ENCODE data around the gene ZNF761.
"Not testable (repeated sequence)": the region's sequence is repeated elsewhere in the genome, so short reads cannot be mapped to it uniquely, and the experiment has no call there.

ZNF761 gene

GRCh38 chr19:53422551-53422950, 9.2 kb upstream of the ZNF761 start:
- DNase-seq (ENCODE audit: insufficient read length), result no peak
- no peak for FAIRE-seq
- TF ChIP-seq TAF1 (IDR thresholded peaks at IDR 0.05; ENCODE audit: borderline replicate concordance, low read depth, low read length) (no peak), POLR2AphosphoS5 (IDR thresholded peaks at IDR 0.05; ENCODE audit: low read depth, low read length) (no peak), POLR2A (IDR thresholded peaks at IDR 0.05; ENCODE audit: low read depth, low read length) (no peak)

- not testable (repeated sequence) for DNase-seq (ENCODE audit: insufficient read length); FAIRE-seq
These were observed 8.7 kb upstream of the ZNF761 start for GRCh38 chr19:53423074-53423473.

GRCh38 chr19:53423680-53424079, 8.1 kb upstream of the ZNF761 start:
- not testable (repeated sequence) for FAIRE-seq

GRCh38 chr19:53424968-53425597, 6.7 kb upstream of the ZNF761 start:
- FAIRE-seq (no peak), DNase-seq (ENCODE audit: insufficient read length) (no peak)
- TF ChIP-seq POLR2AphosphoS5 (IDR thresholded peaks at IDR 0.05; ENCODE audit: low read depth, low read length) (no peak), POLR2A (IDR thresholded peaks at IDR 0.05; ENCODE audit: low read depth, low read length) (no peak), TAF1 (IDR thresholded peaks at IDR 0.05; ENCODE audit: borderline replicate concordance, low read depth, low read length) (no peak)

More at GRCh38 chr19:53423680-53424079, 8.1 kb upstream of the ZNF761 start:
- not testable (repeated sequence) for DNase-seq (ENCODE audit: insufficient read length)

GRCh38 chr19:53432088-53432661, 391 bp downstream of the ZNF761 start:
- FAIRE-seq (no peak), DNase-seq (ENCODE audit: insufficient read length) (no peak)
- TF ChIP-seq POLR2A (IDR thresholded peaks at IDR 0.05; ENCODE audit: low read depth, low read length) (no peak), TAF1 (IDR thresholded peaks at IDR 0.05; ENCODE audit: borderline replicate concordance, low read depth, low read length) (no peak), POLR2AphosphoS5 (IDR thresholded peaks at IDR 0.05; ENCODE audit: low read depth, low read length) (no peak)

GRCh38 chr19:53443809-53444208, 12.0 kb downstream of the ZNF761 start:
- DNase-seq (ENCODE audit: insufficient read length); FAIRE-seq: not testable (repeated sequence)

- not testable (repeated sequence) for FAIRE-seq
These were observed 15.4 kb downstream of the ZNF761 start for GRCh38 chr19:53447196-53447595.

GRCh38 chr19:53455828-53456227, 24.0 kb downstream of the ZNF761 start:
- no peak for FAIRE-seq

More at GRCh38 chr19:53447196-53447595, 15.4 kb downstream of the ZNF761 start:
- not testable (repeated sequence) for DNase-seq (ENCODE audit: insufficient read length)

GRCh38 chr19:53460131-53460721, 28.4 kb downstream of the ZNF761 start:
- not testable (repeated sequence) for FAIRE-seq; DNase-seq (ENCODE audit: insufficient read length)

More at GRCh38 chr19:53455828-53456227, 24.0 kb downstream of the ZNF761 start:
- DNase-seq (ENCODE audit: insufficient read length), result no peak
- TF ChIP-seq POLR2A (IDR thresholded peaks at IDR 0.05; ENCODE audit: low read depth, low read length) (no peak), TAF1 (IDR thresholded peaks at IDR 0.05; ENCODE audit: borderline replicate concordance, low read depth, low read length) (no peak), POLR2AphosphoS5 (IDR thresholded peaks at IDR 0.05; ENCODE audit: low read depth, low read length) (no peak)

- TF ChIP-seq POLR2AphosphoS5 (IDR thresholded peaks at IDR 0.05; ENCODE audit: low read depth, low read length) (no peak), POLR2A (IDR thresholded peaks at IDR 0.05; ENCODE audit: low read depth, low read length) (no peak), TAF1 (IDR thresholded peaks at IDR 0.05; ENCODE audit: borderline replicate concordance, low read depth, low read length) (no peak)
- FAIRE-seq (no peak), DNase-seq (ENCODE audit: insufficient read length) (no peak)
These were observed 30.1 kb downstream of the ZNF761 start for GRCh38 chr19:53461866-53462265.

GRCh38 chr19:53462861-53463260, 31.1 kb downstream of the ZNF761 start:
- FAIRE-seq (no peak), DNase-seq (ENCODE audit: insufficient read length) (no peak)
- TF ChIP-seq TAF1 (IDR thresholded peaks at IDR 0.05; ENCODE audit: borderline replicate concordance, low read depth, low read length) (no peak), POLR2AphosphoS5 (IDR thresholded peaks at IDR 0.05; ENCODE audit: low read depth, low read length) (no peak), POLR2A (IDR thresholded peaks at IDR 0.05; ENCODE audit: low read depth, low read length) (no peak)

- no peak for TF ChIP-seq TAF1 (IDR thresholded peaks at IDR 0.05; ENCODE audit: borderline replicate concordance, low read depth, low read length)
- no peak for TF ChIP-seq POLR2A (IDR thresholded peaks at IDR 0.05; ENCODE audit: low read depth, low read length)
- no peak for TF ChIP-seq POLR2AphosphoS5 (IDR thresholded peaks at IDR 0.05; ENCODE audit: low read depth, low read length)
- DNase-seq (ENCODE audit: insufficient read length) (no peak), FAIRE-seq (no peak)
These were observed 31.5 kb downstream of the ZNF761 start for GRCh38 chr19:53463263-53463662.
